ENCODE data around the gene ITGB8. TPM values are rescaled to one million over a fixed set of nuclear protein-coding genes. Genes with fewer than 3 reads are reported as not detected.

ITGB8 gene
- total RNA-seq, 1 experiment from 2014 or later: 2.4 TPM

GRCh38 chr7:20441991-20442441 lies 111.3 kb downstream of the ITGB8 start:
- H3K4me1 ChIP-seq (ENCODE audit: control insufficient read depth in 1 of 2, insufficient read depth in 2 of 2, low read length in 2 of 2): no peaks in the 10 kb centered on the region
- no peaks in the 10 kb centered on the region for H3K9me2 ChIP-seq (ENCODE audit: insufficient read depth)
- H3K36me3 ChIP-seq (ENCODE audit: control insufficient read depth in 1 of 2, insufficient read depth in 2 of 2, low read length in 2 of 2): no peaks in the 10 kb centered on the region
- H3K9me3 ChIP-seq (ENCODE audit: control insufficient read depth in 1 of 2, insufficient read depth in 1 of 2, low read depth in 1 of 2, low read length in 2 of 2): no peaks in the 10 kb centered on the region
- DNase-seq (ENCODE audit: low read depth, low spot score) (no peak), ATAC-seq (no peak)
- no peak overlapping the region for H3K4me3 ChIP-seq (replicated peaks in 1 of 2; ENCODE audit: low read depth in 1 of 2, low read length in 2 of 2)
- ChIA-PET POLR2A (no interaction called here), RAD21 (ENCODE audit: low non-redundant PET in 1 of 2, low total read pairs in 2 of 2, uncharacterized antibody in 2 of 2, unreplicated experiment in 2 of 2) (no interaction called here), CTCF (interaction anchor here (1.8 kb wide), 1 partner anchor 11 kb away, joined by 7 read pairs; no protein-coding TSS in a partner anchor)
- no peak overlapping the region for H3K27ac ChIP-seq (ENCODE audit: low read depth, low read length)
- H3K4me2 ChIP-seq (ENCODE audit: low read length): no peak overlapping the region
- H4K20me1 ChIP-seq (ENCODE audit: insufficient read depth): no peaks in the 10 kb centered on the region
- intact Hi-C loops (cut with micrococcal nuclease): no loop called here
- H3K79me2 ChIP-seq (ENCODE audit: insufficient read depth, low read length): no peaks in the 10 kb centered on the region
- no peaks in the 10 kb centered on the region for H3K27me3 ChIP-seq (ENCODE audit: insufficient read depth, low read length)
- H3K9ac ChIP-seq (ENCODE audit: low read length): no peak overlapping the region
- H2AFZ ChIP-seq (ENCODE audit: low read depth, low read length, poor library complexity, severe bottlenecking): no peak overlapping the region
- TF ChIP-seq SRF (IDR thresholded peaks at IDR 0.05; ENCODE audit: low read depth) (no peak), CBX3 (IDR thresholded peaks at IDR 0.05; ENCODE audit: low read depth) (no peak), EZH2 (IDR thresholded peaks at IDR 0.05) (no peak), SP1 (IDR thresholded peaks at IDR 0.05; ENCODE audit: low read depth) (no peak), ATF3 (IDR thresholded peaks at IDR 0.05) (no peak)
- TF ChIP-seq, protein P1, sequence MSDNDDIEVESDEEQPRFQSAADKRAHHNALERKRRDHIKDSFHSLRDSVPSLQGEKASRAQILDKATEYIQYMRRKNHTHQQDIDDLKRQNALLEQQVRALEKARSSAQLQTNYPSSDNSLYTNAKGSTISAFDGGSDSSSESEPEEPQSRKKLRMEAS (IDR thresholded peaks at IDR 0.05): no peak
- no TSS peak for BruUV-seq (replicated peaks)

GRCh38 chr7:20442951-20443350 lies 112.3 kb downstream of the ITGB8 start:
- intact Hi-C loops (cut with micrococcal nuclease): no loop called here
- no peak overlapping the region for H3K9ac ChIP-seq (ENCODE audit: low read length)
- CTCF ChIA-PET: no interaction called here
- no peaks in the 10 kb centered on the region for H3K9me2 ChIP-seq (ENCODE audit: insufficient read depth)
- BruUV-seq (replicated peaks): no TSS peak
- H3K4me2 ChIP-seq (ENCODE audit: low read length): no peak overlapping the region
- H3K27me3 ChIP-seq (ENCODE audit: insufficient read depth, low read length): no peaks in the 10 kb centered on the region
- H3K4me3 ChIP-seq (replicated peaks in 1 of 2; ENCODE audit: low read depth in 1 of 2, low read length in 2 of 2): no peak overlapping the region
- no peaks in the 10 kb centered on the region for H3K36me3 ChIP-seq (ENCODE audit: control insufficient read depth in 1 of 2, insufficient read depth in 2 of 2, low read length in 2 of 2)
- ATAC-seq: no peak
- H3K27ac ChIP-seq (ENCODE audit: low read depth, low read length): no peak overlapping the region
- RAD21 ChIA-PET (ENCODE audit: low non-redundant PET in 1 of 2, low total read pairs in 2 of 2, uncharacterized antibody in 2 of 2, unreplicated experiment in 2 of 2): no interaction called here
- no peaks in the 10 kb centered on the region for H4K20me1 ChIP-seq (ENCODE audit: insufficient read depth)
- H3K4me1 ChIP-seq (ENCODE audit: control insufficient read depth in 1 of 2, insufficient read depth in 2 of 2, low read length in 2 of 2): no peaks in the 10 kb centered on the region
- DNase-seq (ENCODE audit: low read depth, low spot score): no peak
- H2AFZ ChIP-seq (ENCODE audit: low read depth, low read length, poor library complexity, severe bottlenecking): no peak overlapping the region
- H3K9me3 ChIP-seq (ENCODE audit: control insufficient read depth in 1 of 2, insufficient read depth in 1 of 2, low read depth in 1 of 2, low read length in 2 of 2): no peaks in the 10 kb centered on the region
- POLR2A ChIA-PET: no interaction called here
- TF ChIP-seq SP1 (IDR thresholded peaks at IDR 0.05; ENCODE audit: low read depth): no peak
- TF ChIP-seq CBX3 (IDR thresholded peaks at IDR 0.05; ENCODE audit: low read depth): no peak
- TF ChIP-seq, protein P1 (IDR thresholded peaks at IDR 0.05): no peak
- TF ChIP-seq ZNF274 (IDR thresholded peaks at IDR 0.05; ENCODE audit: low read depth, low read length): no peak
- no peak for TF ChIP-seq POLR2A (IDR thresholded peaks at IDR 0.05; ENCODE audit: borderline replicate concordance, extremely low read depth, insufficient read depth, insufficient read length)
- TF ChIP-seq EGR1 (IDR thresholded peaks at IDR 0.05; ENCODE audit: low read depth): no peak
- no peak for TF ChIP-seq YY1 (IDR thresholded peaks at IDR 0.05; ENCODE audit: extremely low read depth, insufficient replicate concordance, low read depth, low read length)
- no peak for TF ChIP-seq FOSL1 (IDR thresholded peaks at IDR 0.05; ENCODE audit: low read depth)
- TF ChIP-seq EZH2phosphoT487 (IDR thresholded peaks at IDR 0.05; ENCODE audit: borderline replicate concordance): no peak
- TF ChIP-seq ZFX (IDR thresholded peaks at IDR 0.05): no peak
- TF ChIP-seq EZH2 (IDR thresholded peaks at IDR 0.05): no peak
- no peak for TF ChIP-seq ZBTB33 (IDR thresholded peaks at IDR 0.05; ENCODE audit: extremely low read depth, insufficient replicate concordance, low read length)
- no peaks in the 10 kb centered on the region for H3K79me2 ChIP-seq (ENCODE audit: insufficient read depth, low read length)
